ENCODE results near the gene PHLPP1. TPM values are rescaled to one million over a fixed set of nuclear protein-coding genes. Genes with fewer than 3 reads are reported as not detected.

PHLPP1 gene
- polyA plus RNA-seq, 4 donors: 13.8 to 22.5 (median 16.6) TPM

DNA sequence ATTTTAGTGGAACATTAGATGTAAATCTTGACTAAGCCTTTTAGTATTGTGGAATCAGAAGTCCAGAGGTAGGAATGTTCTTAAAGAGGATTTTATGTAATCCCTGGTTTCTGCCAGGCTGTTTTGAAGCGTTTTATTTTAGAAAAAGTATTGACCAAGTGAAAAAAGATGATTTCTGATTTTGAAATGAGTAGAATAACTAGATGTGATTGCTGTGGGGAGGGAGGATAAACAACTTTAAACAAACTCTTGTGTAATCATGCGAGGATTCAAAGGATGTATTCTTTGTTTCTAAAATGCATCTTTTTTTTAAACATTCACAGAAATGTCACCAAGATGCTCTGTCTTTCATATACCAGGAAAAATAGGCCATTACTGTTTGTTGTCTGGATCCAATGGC is 53.9 kb downstream of the PHLPP1 start:
- DNase-seq (ENCODE audit: low read depth in 4 of 4, low spot score in 3 of 4): no peak

DNA sequence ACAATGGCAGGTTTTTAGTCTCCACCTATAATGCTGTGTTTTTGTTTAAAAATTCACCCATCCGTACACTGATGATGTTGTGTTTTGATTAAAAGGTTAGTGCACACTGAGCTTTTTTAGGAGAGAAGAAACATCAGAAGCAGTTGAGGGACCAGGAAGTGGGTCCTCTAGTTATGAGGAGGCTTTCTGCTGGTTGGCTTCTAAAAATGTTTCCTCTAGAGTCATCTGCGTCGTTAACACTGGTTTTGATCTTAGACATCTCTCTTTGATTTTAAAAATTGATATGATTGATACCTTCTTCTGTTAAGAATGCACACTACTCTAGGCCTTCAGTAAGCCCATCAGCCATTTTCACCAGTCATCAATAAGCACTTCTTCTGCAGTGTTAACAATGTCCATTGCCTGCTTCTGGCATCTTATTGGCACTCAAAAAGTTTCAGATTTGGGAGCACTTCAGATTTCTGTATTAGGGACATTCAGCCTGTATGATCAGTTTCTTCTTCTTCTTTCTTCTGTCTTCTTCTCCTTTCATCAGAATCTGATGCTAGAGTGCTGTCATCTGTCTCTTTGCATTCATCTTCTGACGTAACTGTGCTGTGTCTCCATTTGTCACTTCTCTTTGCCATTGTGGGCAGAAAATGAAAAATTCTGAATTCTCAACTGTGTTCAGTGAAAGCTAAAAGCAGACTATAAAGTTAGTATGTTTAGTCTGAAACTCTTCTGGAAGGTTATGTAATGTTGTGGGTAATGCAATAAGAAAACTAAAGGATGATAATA is 56.3 kb downstream of the PHLPP1 start:
- DNase-seq (ENCODE audit: low read depth in 4 of 4, low spot score in 3 of 4): no peak

DNA sequence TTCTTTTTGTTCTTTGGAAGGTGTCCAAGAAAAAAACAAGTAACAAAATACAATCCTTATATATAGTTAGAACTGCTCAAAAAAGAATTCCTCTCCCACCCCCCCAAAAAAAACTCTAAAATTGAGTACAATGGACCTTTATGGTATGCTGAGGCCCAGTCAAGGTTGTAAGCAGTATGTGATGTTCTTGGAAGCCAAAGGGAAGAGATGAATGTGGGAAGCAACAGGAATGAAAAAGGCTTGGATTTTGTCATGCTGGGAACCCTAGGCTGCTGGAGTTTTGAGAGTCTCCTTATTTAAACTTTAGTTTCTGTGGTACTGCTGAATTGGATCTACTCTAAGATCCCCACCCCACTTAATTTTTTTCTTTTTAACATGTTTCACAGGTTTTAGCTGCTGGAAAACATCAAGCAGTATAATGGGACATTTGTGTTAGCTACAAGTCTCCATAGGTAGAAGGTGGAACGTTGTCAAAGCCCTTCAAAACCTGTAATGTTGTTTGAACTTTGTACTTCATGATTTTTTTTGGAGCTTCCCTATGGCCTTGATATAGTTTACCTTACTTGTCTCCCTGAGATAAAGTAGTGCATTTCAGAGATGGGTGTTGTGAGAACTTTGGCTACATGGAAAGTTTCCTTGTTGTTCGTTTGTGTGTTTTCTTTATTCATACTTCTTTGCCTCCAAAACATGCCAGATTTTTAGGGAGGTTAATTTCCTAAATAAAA is 57.7 kb downstream of the PHLPP1 start:
- no peak for DNase-seq (ENCODE audit: low read depth in 4 of 4, low spot score in 3 of 4)

GRCh38 chr18:62773691-62774090 is 58.4 kb downstream of the PHLPP1 start:
- no peak for DNase-seq (ENCODE audit: low read depth in 4 of 4, low spot score in 3 of 4)

- DNase-seq (ENCODE audit: low read depth in 4 of 4, low spot score in 3 of 4): no peak
Observed at GRCh38 chr18:62776024-62776570, 60.8 kb downstream of the PHLPP1 start.

DNA sequence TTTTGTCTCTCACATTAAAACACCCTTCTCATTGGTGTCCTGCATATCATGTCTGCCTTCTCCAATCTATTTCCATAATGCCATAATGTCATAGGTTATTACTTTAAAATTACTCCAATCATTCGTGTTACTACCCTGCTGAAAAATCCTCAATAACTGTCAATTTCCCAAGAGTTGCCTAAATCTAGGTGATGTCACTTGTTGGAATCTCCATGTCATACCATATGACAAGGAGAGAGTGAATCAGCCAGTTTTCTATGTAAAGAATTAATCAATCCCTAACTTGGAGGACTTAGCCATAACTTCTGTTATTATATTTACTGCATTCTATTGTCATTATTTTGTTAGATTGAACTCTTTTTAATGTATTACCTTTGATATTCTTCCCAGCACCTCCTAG is 62.5 kb downstream of the PHLPP1 start:
- no peak for DNase-seq (ENCODE audit: low read depth in 4 of 4, low spot score in 3 of 4)

DNA sequence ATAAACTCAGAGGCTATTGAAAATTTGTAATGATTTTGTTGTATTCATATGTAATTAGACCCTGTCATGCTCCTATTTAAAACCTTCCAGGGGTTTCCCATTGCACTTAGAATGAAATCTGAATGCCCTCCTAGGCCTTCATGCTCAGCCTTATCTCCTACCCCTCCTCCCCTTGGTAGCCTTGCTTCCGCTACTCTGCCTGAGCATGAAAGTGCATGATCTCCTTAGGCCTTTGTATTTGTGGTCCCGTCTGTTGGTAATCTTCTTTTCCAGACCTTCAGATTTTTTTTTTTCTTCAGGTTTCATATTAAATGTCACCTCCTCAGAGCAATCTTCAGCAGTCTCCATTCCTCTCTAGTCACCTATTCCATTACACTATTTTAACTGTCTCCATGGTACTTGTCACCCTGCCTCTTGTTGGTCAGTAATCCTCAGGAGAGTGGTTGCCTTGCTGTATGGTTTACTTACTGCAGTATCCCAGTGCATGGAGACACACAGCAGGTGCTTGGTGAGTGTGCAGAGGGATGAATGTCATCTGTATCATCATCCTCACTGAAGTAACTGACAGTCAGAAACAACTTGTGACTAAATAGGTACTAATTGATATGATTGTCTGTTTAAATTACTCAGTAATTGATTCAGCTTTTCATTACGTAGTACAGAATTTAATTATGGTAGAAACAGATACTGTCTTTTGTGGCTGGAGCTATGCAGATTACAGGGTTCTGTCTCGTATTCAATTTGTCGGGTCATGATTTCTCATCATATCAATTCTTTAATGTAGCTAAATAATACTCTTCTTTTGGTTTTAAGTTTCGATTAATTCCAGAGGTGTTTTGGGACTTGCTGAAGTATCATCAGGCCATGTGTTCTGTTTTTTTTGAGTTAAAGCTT is 63.9 kb downstream of the PHLPP1 start:
- no peak for DNase-seq (ENCODE audit: low read depth in 4 of 4, low spot score in 3 of 4)

- no peak for DNase-seq (ENCODE audit: low read depth in 4 of 4, low spot score in 3 of 4)
Observed at GRCh38 chr18:62781262-62781661, 65.9 kb downstream of the PHLPP1 start.

GRCh38 chr18:62781893-62782292 is 66.6 kb downstream of the PHLPP1 start:
- no peak for DNase-seq (ENCODE audit: low read depth in 4 of 4, low spot score in 3 of 4)

DNA sequence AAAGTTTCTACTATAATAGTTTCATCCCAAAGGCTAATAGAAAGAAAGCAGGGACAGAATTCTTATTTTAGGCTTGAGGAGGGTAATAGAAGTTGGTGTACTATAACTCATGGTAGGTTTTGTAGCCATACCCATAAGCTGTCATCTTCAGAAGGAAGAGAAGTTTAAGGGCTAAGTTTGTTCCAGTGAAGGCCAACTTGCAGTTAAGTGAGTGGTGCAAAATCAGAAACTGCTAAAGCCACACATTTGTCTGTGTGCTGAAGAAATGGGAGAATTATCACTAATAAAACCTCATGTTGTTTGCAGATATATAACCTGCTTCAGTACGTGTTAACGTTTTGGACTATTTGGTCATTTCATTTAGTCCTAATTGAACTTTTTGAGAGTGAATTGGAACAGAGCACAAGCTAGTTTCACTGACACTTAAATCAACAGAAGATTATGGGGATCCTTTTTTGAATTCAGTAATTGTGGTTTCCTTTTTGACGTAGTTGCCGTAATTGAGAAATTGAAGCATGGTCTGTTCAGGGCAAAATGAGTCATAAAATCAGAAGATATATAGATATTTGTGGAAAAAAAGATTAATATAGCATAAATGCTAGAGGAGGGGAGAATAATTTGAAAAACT is 69.1 kb downstream of the PHLPP1 start:
- no peak for DNase-seq (ENCODE audit: low read depth in 4 of 4, low spot score in 3 of 4)

- DNase-seq (ENCODE audit: low read depth in 4 of 4, low spot score in 3 of 4): no peak
Observed at GRCh38 chr18:62784966-62785413, 69.6 kb downstream of the PHLPP1 start.

GRCh38 chr18:62786689-62787088 is 71.3 kb downstream of the PHLPP1 start:
- no peak for DNase-seq (ENCODE audit: low read depth in 4 of 4, low spot score in 3 of 4)

GRCh38 chr18:62788111-62788510 is 72.8 kb downstream of the PHLPP1 start:
- no peak for DNase-seq (ENCODE audit: low read depth in 4 of 4, low spot score in 3 of 4)

DNA sequence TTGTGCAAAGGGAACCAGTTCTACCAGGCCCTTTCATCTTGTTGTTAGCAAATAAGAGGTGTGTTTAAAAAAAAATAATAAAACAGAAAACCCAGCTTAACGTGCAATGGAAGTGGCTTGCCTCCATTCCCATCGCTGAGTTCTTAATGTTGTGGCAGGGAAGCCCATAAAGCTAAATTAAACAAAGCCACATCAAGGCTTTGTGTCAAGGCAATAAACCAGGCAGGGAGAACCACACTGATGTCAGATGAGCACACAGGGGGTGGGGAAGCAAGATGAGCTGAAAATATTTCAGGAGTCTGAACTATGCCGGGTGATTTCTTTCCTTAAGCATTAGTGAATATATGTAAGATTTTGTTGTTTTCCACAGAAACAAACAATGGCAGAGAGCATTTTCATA is 73.5 kb downstream of the PHLPP1 start:
- DNase-seq (ENCODE audit: low read depth in 4 of 4, low spot score in 3 of 4): no peak

DNA sequence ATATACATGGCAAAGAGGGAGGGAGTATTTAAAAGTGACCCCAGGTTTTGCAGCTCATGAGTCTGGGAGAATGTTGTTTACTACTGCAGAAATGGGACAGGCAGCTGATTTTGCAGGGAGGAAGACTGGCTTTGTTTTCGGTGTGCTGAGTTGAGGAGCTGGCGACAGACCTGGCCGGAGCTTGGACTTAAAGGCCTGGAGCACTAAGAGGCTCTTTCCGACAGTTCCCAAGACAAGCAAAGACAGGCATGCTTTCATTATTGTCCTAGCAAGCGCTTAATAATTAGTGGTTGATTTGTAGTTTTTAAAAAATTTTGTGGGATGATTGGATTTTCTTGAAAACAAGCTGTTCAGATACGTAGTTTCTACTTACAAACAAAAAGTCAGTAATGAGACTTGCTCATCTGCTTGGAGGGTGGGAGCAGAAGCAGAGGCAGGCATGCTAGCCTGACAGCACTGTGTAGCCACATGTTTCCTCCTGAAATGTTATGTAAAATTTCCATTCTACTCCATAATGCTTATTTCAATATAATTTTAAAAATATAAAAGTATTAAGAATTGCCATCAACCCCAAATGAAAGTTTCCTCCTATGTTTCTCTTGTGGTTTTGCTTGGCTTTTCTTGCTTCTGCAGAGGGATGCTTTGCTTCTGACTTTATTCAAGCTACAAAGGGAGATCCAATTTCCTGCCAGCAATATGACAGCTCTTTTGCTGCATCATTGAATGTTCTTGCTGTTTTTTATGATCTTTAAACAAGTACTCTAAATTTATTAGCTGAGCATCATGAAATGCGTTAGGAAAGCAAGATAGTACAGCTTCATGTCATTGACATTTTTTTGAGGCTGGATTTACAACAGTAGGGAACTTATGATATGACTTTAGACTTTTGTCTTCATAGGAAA is 75.8 kb downstream of the PHLPP1 start:
- no peak for DNase-seq (ENCODE audit: low read depth in 4 of 4, low spot score in 3 of 4)

GRCh38 chr18:62792016-62792415 is 76.7 kb downstream of the PHLPP1 start:
- no peak for DNase-seq (ENCODE audit: low read depth in 4 of 4, low spot score in 3 of 4)

DNA sequence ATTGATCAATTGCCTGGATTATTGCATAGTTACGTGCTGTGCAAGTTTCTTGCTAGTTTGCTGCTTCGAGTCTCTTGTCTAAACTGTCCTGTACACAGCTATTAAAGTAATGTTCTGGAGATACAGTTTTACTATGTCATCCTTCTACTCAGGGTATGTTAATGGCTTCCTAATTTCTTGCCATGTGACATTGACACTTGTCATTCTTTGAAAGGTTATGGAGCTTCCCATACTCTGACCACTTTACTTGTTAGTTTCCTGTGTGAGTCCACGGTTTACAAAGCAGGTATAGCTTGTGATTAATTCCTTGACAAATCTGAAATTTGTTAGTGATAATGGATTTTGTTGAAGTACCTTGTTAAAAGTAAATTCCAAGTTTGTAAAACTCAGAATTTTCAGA is 80.5 kb downstream of the PHLPP1 start:
- DNase-seq (ENCODE audit: low read depth in 4 of 4, low spot score in 3 of 4): no peak

DNA sequence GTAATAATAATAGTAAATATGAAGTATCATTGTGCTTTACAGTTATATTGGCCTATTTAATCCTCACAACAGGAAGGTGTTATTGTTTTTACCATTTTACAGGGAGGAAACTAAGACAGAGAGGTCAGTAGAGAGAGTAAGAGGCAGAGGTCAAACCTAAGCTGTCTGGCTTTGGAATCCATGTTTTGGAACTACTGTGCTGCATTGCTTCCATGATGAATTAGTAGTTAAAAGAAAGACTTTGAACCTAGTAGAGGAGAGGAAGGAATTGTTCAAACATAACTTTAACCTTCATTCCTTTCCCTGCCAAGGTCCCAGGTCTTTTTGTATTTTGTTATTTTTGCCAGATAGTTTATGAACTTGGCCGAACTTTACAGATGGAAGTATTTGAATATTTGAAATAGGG is 80.9 kb downstream of the PHLPP1 start:
- DNase-seq (ENCODE audit: low read depth in 4 of 4, low spot score in 3 of 4): no peak

DNA sequence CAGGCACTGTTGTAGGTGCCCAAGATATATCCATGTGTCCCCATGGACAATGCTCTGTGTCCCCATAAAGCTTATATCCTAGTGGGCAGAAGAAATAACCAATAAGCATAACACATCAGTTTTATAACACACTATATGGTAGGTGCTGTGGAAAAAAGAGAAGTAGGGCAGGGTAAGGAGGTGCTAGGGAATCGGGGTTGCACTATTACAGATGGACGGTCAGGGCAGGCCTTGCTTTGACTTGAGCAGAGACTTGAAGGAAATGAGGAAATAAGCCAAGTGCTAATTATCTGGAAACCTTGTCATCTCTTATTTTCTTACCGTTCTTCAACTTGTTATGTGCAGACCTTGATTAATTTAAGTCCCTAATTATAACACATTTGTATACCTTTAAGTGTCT is 82.0 kb downstream of the PHLPP1 start:
- DNase-seq (ENCODE audit: low read depth in 4 of 4, low spot score in 3 of 4): no peak
